ENCODE measurements around the gene ZNF532. TPM values are rescaled to one million over a fixed set of nuclear protein-coding genes. Genes with fewer than 3 reads are reported as not detected.
A peak's percentile ranks its signal among the peaks of the same experiment; 100 is the strongest.
"Not testable (repeated sequence)": the region's sequence is repeated elsewhere in the genome, so short reads cannot be mapped to it uniquely, and the experiment has no call there.

Gene ZNF532
- 16.8 and 17.8 TPM in 2 replicates for total RNA-seq (2014; rRNA removed; shearing (Covaris generic))

DNA sequence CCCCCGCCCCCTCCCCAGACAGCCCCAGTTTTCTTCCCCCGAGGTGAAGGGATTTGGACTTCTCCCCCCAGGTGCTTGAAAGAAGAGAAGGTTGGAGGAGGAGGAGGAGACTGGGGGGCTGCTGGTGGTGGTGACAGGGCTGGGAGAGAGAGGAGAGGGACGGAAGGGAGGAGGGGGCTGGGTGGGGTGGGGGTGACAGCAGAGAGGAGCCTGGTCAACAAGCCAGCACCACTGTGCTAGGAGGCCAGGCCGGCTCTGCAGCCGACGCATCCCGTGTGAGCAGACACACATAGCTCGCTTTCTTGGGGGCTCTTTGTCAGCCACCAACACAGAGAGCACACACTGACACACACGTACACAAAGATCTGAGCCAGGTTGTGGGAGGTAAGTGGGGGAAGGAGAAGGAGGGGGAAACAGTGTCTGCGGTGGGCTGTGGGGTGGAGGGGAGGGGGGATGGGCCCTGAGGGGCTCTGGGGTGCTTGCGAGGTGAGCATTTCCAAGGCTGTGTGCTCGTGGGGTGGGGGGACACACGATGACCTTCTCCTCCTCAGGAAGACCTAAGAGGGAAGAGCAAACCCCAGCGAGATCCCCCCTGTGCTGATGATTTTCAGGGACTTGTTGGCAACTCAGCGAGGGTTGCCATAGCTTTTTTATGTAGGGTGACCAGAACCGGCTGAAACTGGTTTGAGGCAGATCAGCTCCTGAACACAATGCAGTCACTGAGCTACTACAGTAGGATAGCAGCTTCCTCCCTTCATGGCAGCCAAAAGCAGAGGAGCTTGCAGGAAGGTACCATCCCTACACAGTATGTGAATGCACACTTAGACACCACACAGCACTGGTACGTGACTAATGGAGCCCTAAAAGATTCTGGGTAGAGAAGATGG lies at the start of gene ZNF532:
ZNF532 (plus strand) TSS at position 732 of the 887 bp plus-strand sequence. CDS start 53,411 bp downstream, outside the sequence.
- DNase-seq (ENCODE audit: low read depth) = peak; percentile 62

GRCh38 chr18:58819051-58819450 lies 45.6 kb upstream of the ZNF532 start:
- no peak for DNase-seq (ENCODE audit: low read depth)

GRCh38 chr18:58820251-58820650 lies 44.4 kb upstream of the ZNF532 start:
- no peak for DNase-seq (ENCODE audit: low read depth)

- DNase-seq (ENCODE audit: low read depth) = no peak
These were observed 41.7 kb upstream of the ZNF532 start for GRCh38 chr18:58822944-58823343.

GRCh38 chr18:58823412-58823811 lies 41.3 kb upstream of the ZNF532 start:
- DNase-seq (ENCODE audit: low read depth) = no peak

DNA sequence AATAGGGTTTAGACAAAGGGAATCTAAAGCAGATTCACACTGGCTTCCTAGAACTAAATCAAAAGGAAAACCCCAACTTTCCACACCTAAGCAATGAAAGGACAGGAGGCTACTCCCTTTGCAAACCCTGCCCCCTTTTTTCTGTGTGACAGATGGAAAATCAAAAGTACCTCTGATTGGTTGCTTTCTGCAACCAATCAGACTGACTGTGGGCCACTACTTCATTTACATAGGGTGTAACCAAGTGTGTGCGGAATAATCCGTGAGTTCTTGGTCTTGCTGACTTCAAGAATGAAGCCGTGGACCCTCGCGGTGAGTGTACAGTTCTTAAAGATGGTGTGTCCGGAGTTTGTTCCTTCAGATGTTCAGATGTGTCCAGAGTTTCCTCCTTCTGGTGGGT lies 37.8 kb upstream of the ZNF532 start:
- not testable (repeated sequence) for DNase-seq (ENCODE audit: low read depth)

- no peak for DNase-seq (ENCODE audit: low read depth)
These were observed 37.2 kb upstream of the ZNF532 start for GRCh38 chr18:58827428-58827827.

GRCh38 chr18:58827886-58828285 lies 36.8 kb upstream of the ZNF532 start:
- no peak for DNase-seq (ENCODE audit: low read depth)

DNA sequence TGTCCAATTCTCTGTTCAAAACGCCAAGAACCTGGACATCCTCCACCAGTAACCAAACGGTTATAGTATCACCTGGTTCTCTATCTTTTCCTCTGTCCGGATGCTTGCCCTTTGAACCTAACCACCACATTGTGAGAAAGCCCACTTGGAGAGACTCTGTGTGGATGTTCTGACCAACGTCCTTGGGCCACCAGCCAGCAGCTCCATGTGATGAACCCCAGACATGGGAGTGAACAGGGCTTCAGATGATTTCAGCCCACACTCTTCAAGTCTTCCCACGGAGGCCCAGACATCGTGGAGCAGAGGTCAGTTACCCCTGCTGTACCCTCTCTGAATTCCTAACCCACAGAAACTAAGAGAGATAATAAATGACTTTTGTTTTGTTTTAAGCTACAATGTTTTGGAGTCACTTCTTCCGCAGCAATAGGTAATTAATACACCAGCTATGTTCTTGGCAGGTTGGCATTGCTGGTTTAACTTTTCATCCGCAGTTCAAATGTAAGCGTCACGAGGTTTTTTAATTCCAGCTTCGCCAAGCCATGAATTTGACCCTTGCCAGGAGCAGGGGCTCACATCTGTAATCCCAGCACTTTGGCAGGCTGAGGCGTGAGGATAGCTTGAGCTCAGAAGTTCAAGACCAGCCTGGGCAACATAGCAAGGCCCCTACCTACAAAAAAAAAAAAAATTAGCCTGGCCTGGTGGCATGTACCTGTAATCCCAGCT lies 36.1 kb upstream of the ZNF532 start:
- DNase-seq (ENCODE audit: low read depth) = no peak

DNA sequence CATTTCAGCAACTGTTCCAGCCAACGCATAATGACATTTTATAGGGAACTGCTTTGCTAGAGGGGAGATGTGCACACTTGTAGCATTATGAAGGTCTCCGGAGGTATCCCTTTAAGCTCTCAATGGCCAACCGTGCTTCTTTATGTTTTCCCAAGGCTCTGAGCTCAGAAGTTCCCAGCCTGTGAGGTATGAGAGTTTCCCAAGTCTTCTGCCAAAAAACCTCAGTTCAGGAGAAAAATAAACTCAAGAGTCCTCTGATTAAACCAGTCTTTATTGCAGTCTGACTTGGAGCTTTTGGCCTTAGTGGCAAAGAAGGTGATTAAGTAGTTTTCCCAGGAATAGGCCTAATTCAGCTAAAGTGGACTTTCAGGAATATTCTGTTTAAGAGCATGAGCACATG lies 35.4 kb upstream of the ZNF532 start:
- DNase-seq (ENCODE audit: low read depth) = no peak

DNA sequence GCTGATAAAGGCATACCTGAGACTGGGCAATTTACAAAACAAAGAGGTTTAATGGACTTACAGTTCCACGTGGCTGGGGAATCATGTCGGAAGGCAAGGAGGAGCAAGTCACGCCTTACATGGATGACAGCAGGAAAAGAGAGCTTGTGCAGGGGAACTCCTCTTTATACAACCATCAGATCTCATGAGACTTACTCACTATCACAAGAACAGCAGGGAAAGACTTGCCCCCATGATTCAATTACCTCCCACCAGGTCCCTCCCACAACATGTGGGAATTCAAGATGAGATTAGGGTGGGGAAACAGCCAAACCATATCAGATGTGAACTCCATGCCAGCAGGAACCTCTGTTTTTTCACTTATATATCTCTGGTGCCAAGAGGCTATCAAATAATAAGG lies 34.8 kb upstream of the ZNF532 start:
- DNase-seq (ENCODE audit: low read depth) = not testable (repeated sequence)

DNA sequence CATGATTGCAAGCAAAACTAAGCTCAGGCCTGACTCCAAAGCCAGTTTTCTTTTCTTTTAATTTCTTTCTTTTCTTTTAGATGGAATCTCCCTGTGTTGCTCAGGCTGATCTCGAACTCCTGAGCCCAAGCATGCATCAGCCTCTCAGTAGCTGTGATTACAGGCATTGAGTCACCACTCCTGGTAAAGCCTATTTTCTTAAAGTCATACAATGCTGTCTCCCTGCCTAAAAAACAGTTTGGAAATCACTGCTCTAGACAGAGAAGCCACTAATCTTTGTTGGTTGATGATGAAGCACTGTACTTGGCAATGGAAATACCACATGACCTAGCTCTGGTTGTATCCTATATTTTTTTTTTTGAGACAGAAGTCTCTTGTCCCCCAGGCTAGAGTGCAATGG lies 33.1 kb upstream of the ZNF532 start:
- peak; percentile 37 for DNase-seq (ENCODE audit: low read depth)

- DNase-seq (ENCODE audit: low read depth) = no peak
These were observed 26.4 kb upstream of the ZNF532 start for GRCh38 chr18:58838165-58838860.

DNA sequence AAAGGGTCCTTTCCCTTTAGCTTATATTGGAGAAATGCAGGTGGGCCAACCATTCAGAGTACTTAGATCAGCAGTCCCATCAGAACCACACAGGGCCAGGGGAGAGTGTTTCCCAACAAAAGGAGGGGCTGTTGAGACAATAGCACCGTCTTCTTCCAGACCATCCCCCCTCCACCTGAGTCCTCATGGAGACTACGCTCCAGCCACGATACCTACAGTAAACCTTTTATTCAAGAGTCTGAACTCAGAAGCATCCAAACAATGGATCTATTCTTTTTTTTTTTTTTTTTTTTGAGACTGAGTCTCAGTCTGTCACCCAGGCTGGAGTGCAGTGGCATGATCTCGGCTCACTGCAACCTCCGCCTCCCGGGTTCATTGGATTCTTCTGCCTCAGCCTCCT lies 25.7 kb upstream of the ZNF532 start:
- DNase-seq (ENCODE audit: low read depth) = no peak

DNA sequence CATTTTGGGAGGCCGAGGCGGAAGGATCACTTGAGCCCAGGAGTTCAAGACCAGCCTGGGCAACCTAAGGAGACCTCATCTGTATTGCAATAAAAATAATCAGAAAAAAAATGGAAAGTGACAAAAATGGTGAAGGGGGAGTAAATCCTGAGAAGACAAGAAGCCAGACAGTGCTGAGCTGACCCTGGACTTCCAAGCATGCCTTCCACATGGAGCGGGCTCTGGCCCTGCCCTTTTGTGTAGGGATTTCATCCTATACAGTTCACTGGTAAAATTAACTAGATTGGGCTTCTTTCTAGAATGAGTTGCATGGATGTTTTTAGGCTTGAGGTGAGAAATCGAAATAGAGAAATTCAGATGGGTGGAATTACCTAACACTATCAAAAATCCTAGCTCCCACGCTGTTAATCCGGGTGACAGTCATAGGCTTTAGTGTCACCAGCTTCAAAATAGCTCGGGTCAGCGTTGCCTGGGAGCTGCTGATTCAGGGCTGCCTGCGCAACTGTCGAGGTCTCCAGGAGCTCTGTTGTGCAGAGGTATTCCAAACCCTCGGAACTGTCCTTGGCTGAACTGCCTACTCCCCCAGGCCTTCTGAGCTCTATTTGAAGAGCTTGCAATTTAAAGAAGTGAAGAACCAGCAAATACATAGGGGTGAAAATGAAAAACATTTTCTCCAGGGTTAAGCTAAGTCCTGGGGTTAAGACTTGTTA lies 21.5 kb upstream of the ZNF532 start:
- DNase-seq (ENCODE audit: low read depth) = no peak

DNA sequence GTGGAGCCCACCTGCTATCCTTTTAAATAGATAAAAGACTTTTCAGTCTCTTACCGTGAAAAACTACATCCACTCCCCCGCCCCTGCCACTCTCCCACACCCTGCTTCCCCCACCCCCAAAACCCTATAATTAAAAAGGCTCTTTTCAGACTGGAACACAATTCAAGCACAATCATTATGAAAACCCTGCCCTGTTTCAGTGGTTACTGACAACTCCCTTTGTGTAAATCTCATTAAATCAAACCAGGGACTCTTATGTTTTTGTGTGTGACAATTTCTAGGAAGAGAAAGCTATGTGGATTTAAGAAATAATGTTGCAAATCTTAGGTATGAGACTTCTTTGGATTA lies 21.0 kb upstream of the ZNF532 start:
- no peak for DNase-seq (ENCODE audit: low read depth)

DNA sequence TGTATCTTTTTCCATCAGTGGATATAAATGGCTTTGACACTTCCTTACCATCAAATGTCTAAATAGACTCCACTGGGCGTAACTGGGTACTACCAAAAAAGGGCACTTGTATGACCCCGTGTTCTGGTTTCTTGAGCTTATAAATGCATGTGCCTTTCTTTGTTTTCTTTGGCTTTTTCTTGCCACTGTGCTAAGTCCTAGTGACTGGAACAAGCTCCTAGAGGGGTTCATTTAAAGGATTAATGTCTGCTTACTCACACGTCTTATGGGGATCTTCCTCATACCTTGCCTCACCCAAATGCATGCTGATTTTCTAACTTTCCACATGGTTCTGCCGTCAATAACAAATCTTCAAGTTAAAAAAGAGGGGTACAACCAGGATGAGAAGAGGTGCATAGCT lies 19.8 kb upstream of the ZNF532 start:
- no peak for DNase-seq (ENCODE audit: low read depth)

DNA sequence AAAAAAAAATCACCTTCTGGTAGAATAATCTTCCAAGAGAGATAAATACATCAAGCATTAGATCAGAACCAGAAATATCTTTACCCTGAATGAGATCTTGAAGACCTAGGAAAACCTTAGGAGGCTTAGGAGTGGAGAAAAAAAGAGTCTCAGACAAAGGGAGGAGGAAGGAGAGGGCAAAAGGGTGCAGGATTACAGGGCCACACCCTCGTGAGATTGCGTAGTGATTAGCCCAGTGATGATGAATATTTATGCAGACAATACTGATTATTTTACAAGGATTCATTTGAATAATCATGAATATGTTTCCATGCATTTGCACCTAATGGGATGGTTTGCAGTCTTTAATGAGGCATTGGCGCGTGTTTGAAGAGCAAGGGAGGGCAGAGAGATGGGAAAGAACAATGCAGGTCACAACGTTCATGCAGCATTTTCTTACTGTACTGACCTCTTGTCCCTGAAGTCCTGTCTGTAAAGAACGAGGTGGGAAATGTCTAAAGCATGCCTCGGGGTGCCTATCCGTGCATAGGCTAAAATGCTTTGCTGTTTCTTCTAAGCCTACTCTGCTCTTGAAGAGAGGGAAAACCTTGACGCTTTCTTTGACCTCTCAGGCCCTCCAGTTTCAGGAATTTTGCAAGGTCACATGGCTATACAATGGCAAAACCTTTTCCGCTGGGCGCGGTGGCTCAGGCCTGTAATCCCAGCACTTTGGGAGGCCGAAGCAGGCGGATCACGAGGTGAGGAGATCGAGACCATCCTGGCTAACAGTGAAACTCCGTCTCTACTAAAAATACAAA lies 18.6 kb upstream of the ZNF532 start:
- no peak for DNase-seq (ENCODE audit: low read depth)

DNA sequence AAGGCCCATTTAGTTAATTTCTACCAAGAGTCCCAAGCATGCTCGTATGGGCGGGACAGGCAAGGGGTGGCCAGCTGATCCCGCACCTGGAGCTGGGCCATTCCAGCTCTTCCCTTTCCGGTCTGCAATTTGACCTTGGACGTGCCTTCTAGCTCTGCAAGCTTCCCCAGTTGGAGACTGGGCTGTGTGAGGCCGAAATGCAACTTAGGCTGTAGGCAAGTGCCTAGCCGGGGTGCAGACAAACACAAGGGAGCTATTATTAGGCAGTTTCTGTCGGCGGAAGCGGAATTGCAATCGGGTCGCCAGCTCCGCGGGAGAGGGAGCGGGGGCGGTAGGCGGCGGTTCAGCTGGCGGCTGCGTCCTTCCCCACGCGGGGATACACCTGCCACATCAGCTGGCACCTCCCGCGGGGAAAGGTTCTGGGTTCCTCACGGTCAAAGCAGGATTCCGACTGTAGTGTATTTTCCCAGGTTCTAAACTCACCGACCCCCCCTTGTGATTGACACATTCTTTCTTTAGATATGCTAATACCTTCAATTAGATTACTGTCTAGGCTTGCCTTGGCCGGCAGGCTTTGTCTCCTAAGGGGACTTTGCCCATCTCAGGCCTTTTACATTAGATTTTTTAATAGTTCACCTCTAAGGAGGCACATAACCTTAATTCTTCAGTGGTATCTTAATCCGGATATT lies 17.1 kb upstream of the ZNF532 start:
- no peak for DNase-seq (ENCODE audit: low read depth)

GRCh38 chr18:58848685-58849084 lies 16.0 kb upstream of the ZNF532 start:
- DNase-seq (ENCODE audit: low read depth) = peak; percentile 78
